ENCODE data around the gene C15orf40. TPM values are rescaled to one million over a fixed set of nuclear protein-coding genes. Genes with fewer than 3 reads are reported as not detected.

C15orf40 gene
- total RNA-seq, 1 experiment from 2014 or later, result 40.7 TPM

- CTCF ChIA-PET, result no interaction called here
- Mint-ChIP-seq H3K27me3 (ENCODE audit: unreplicated experiment) (no peaks in the 10 kb centered on the region), H3K4me3 (ENCODE audit: low read depth, unreplicated experiment) (no peak overlapping the region), H3K9me3 (ENCODE audit: low read depth, unreplicated experiment) (no peaks in the 10 kb centered on the region), H3K4me1 (ENCODE audit: low read depth, unreplicated experiment) (peaks cover 3% of the 10 kb centered on the region), H3K27ac (ENCODE audit: unreplicated experiment) (no peak overlapping the region), H3K36me3 (ENCODE audit: insufficient read depth, unreplicated experiment) (no peaks in the 10 kb centered on the region)
- intact Hi-C loops (cut with micrococcal nuclease; ENCODE audit: unreplicated experiment), result no loop called here
- no TSS peak for BruUV-seq (replicated peaks)
- no peak for DNase-seq
- TF ChIP-seq CTCF (IDR thresholded peaks at IDR 0.05; ENCODE audit: unreplicated experiment), result no peak
Measured at GRCh38 chr15:82963471-82964341, 47.7 kb downstream of the C15orf40 start.

GRCh38 chr15:82960766-82961165 lies 50.7 kb downstream of the C15orf40 start:
- no TSS peak for BruUV-seq (replicated peaks)
- no peaks in the 10 kb centered on the region for H3K36me3 Mint-ChIP-seq (ENCODE audit: insufficient read depth, unreplicated experiment)
- no peak for DNase-seq
- H3K4me1 Mint-ChIP-seq (ENCODE audit: low read depth, unreplicated experiment), result peaks cover 11% of the 10 kb centered on the region
- CTCF ChIA-PET, result interaction anchor here (1.4 kb wide), 1 partner anchor 17 kb away, joined by 3 read pairs; no protein-coding TSS in a partner anchor
- intact Hi-C loops (cut with micrococcal nuclease; ENCODE audit: unreplicated experiment), result no loop called here
- H3K27ac Mint-ChIP-seq (ENCODE audit: unreplicated experiment), result no peak overlapping the region
- TF ChIP-seq CTCF (IDR thresholded peaks at IDR 0.05; ENCODE audit: unreplicated experiment), result no peak
- H3K27me3 Mint-ChIP-seq (ENCODE audit: unreplicated experiment), result no peaks in the 10 kb centered on the region
- H3K9me3 Mint-ChIP-seq (ENCODE audit: low read depth, unreplicated experiment), result no peaks in the 10 kb centered on the region
- no peak overlapping the region for H3K4me3 Mint-ChIP-seq (ENCODE audit: low read depth, unreplicated experiment)

GRCh38 chr15:82959423-82959822 lies 52.0 kb downstream of the C15orf40 start:
- DNase-seq, result no peak
- TF ChIP-seq CTCF (IDR thresholded peaks at IDR 0.05; ENCODE audit: unreplicated experiment), result no peak
- Mint-ChIP-seq H3K9me3 (ENCODE audit: low read depth, unreplicated experiment) (no peaks in the 10 kb centered on the region), H3K27me3 (ENCODE audit: unreplicated experiment) (no peaks in the 10 kb centered on the region), H3K4me3 (ENCODE audit: low read depth, unreplicated experiment) (no peak overlapping the region), H3K27ac (ENCODE audit: unreplicated experiment) (no peak overlapping the region), H3K4me1 (ENCODE audit: low read depth, unreplicated experiment) (peaks cover 11% of the 10 kb centered on the region), H3K36me3 (ENCODE audit: insufficient read depth, unreplicated experiment) (no peaks in the 10 kb centered on the region)
- BruUV-seq (replicated peaks), result no TSS peak
- intact Hi-C loops (cut with micrococcal nuclease; ENCODE audit: unreplicated experiment), result no loop called here
- CTCF ChIA-PET, result no interaction called here

GRCh38 chr15:82958638-82959037 lies 52.8 kb downstream of the C15orf40 start:
- H3K4me1 Mint-ChIP-seq (ENCODE audit: low read depth, unreplicated experiment), result peaks cover 11% of the 10 kb centered on the region
- no peak for TF ChIP-seq CTCF (IDR thresholded peaks at IDR 0.05; ENCODE audit: unreplicated experiment)
- CTCF ChIA-PET, result interaction anchor here (1.4 kb wide), 1 partner anchor 126 kb away, joined by 4 read pairs; no protein-coding TSS in a partner anchor
- no peak for DNase-seq
- H3K27me3 Mint-ChIP-seq (ENCODE audit: unreplicated experiment), result no peaks in the 10 kb centered on the region
- no TSS peak for BruUV-seq (replicated peaks)
- H3K4me3 Mint-ChIP-seq (ENCODE audit: low read depth, unreplicated experiment), result no peak overlapping the region
- no peaks in the 10 kb centered on the region for H3K36me3 Mint-ChIP-seq (ENCODE audit: insufficient read depth, unreplicated experiment)
- intact Hi-C loops (cut with micrococcal nuclease; ENCODE audit: unreplicated experiment), result no loop called here
- no peak overlapping the region for H3K27ac Mint-ChIP-seq (ENCODE audit: unreplicated experiment)
- H3K9me3 Mint-ChIP-seq (ENCODE audit: low read depth, unreplicated experiment), result no peaks in the 10 kb centered on the region

All from Calu3 (cell line).